ENCODE results near the gene HELB. TPM values are rescaled to one million over a fixed set of nuclear protein-coding genes. Genes with fewer than 3 reads are reported as not detected.

Gene HELB
- total RNA-seq, 6 experiments from 2014 or later: 1.5 to 4.2 (median 3.3) TPM

DNA sequence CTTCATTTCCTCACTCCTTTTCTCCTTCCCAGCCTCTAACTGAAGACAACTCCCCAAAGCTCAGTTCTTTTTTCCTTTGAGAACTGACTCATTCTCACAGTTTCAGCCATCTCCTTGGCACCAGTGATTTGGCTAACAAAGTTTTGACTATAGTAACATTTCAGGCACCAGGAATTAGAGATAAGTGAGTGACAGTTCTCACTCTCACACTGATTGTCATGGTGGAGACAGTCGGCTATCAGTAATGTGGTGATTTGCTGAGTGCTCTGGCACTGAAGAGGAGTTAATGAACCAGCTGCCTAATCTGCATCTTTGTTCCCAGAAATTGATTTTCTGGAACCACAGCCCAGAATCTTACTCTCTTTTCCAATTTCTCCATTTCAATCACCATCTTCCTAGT, 29.5 kb downstream of the HELB start:
- TF ChIP-seq, protein P1, sequence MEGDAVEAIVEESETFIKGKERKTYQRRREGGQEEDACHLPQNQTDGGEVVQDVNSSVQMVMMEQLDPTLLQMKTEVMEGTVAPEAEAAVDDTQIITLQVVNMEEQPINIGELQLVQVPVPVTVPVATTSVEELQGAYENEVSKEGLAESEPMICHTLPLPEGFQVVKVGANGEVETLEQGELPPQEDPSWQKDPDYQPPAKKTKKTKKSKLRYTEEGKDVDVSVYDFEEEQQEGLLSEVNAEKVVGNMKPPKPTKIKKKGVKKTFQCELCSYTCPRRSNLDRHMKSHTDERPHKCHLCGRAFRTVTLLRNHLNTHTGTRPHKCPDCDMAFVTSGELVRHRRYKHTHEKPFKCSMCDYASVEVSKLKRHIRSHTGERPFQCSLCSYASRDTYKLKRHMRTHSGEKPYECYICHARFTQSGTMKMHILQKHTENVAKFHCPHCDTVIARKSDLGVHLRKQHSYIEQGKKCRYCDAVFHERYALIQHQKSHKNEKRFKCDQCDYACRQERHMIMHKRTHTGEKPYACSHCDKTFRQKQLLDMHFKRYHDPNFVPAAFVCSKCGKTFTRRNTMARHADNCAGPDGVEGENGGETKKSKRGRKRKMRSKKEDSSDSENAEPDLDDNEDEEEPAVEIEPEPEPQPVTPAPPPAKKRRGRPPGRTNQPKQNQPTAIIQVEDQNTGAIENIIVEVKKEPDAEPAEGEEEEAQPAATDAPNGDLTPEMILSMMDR (IDR thresholded peaks at IDR 0.05): no peak
- 78% methylated on average over 1 of the region's 1 CpG for WGBS (ENCODE audit: insufficient coverage, low coverage, low lambda C conversion rate, missing lambda C conversion rate)
- ATAC-seq (no peak), DNase-seq (no peak)
- Histone ChIP-seq H3K36me3 (no peaks in the 10 kb centered on the region), H3K9me3 (no peaks in the 10 kb centered on the region), H3K4me3 (no peak overlapping the region), H3K27me3 (no peaks in the 10 kb centered on the region), H3K27ac (no peak overlapping the region), H3K4me1 (no peaks in the 10 kb centered on the region)
- intact Hi-C loops (cut with DNase I): no loop called here

DNA sequence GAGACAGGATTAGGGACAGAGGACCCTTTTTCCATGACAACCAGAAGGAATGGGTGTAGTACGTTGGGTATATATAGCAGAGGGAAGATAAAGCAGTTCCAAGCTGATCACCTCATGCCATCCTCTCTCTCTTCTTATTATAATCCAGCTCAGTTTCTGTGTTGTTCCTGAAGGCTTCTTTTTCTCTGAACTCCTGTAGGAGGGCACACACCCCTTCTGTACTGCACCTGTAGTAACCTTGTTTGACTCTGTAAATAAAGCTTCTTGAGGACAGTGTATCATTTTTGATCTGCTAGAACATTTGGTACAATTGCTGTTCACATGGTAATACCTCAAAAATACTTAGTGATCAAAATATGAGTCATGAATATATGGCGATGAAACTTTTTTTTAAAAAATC, 33.5 kb downstream of the HELB start:
- H3K27ac ChIP-seq: no peak overlapping the region
- H3K36me3 ChIP-seq: peaks cover 0 to 3% (median 1%) of the 10 kb centered on the region in 4 donors
- intact Hi-C loops (cut with DNase I): no loop called here
- ATAC-seq (no peak), DNase-seq (no peak)
- WGBS (ENCODE audit: insufficient coverage, low coverage, low lambda C conversion rate, missing lambda C conversion rate): 94% methylated on average over 2 of the region's 2 CpGs
- H3K4me1 ChIP-seq: no peaks in the 10 kb centered on the region
- no peak for TF ChIP-seq POLR2A (IDR thresholded peaks at IDR 0.05)
- TF ChIP-seq, protein P1 (IDR thresholded peaks at IDR 0.05): no peak
- no peaks in the 10 kb centered on the region for H3K9me3 ChIP-seq
- H3K4me3 ChIP-seq: no peak overlapping the region
- no peaks in the 10 kb centered on the region for H3K27me3 ChIP-seq

GRCh38 chr12:66337381-66338010, 35.2 kb downstream of the HELB start:
- intact Hi-C loops (cut with DNase I): no loop called here
- ATAC-seq: no peak
- WGBS (ENCODE audit: insufficient coverage, low coverage, low lambda C conversion rate, missing lambda C conversion rate): 95% methylated on average over 2 of the region's 2 CpGs
- Histone ChIP-seq H3K27me3 (no peaks in the 10 kb centered on the region), H3K36me3 (peaks cover 0 to 3% (median 1%) of the 10 kb centered on the region in 4 donors), H3K27ac (no peak overlapping the region), H3K4me3 (no peak overlapping the region), H3K4me1 (no peaks in the 10 kb centered on the region), H3K9me3 (no peaks in the 10 kb centered on the region)
- DNase-seq: no peak
- TF ChIP-seq, protein P1 (IDR thresholded peaks at IDR 0.05): no peak
- TF ChIP-seq POLR2A (IDR thresholded peaks at IDR 0.05): no peak

- H3K4me1 ChIP-seq: no peaks in the 10 kb centered on the region
- H3K27me3 ChIP-seq: no peaks in the 10 kb centered on the region
- no peak for DNase-seq
- TF ChIP-seq POLR2A (IDR thresholded peaks at IDR 0.05): no peak
- TF ChIP-seq, protein P1 (IDR thresholded peaks at IDR 0.05): no peak
- 87% methylated on average over 2 of the region's 2 CpGs for WGBS (ENCODE audit: insufficient coverage, low coverage, low lambda C conversion rate, missing lambda C conversion rate)
- H3K9me3 ChIP-seq: no peaks in the 10 kb centered on the region
- intact Hi-C loops (cut with DNase I): no loop called here
- no peak overlapping the region for H3K4me3 ChIP-seq
- H3K36me3 ChIP-seq: peaks cover 0 to 3% (median 1%) of the 10 kb centered on the region in 4 donors
- H3K27ac ChIP-seq: no peak overlapping the region
- no peak for ATAC-seq
These were observed 37.8 kb downstream of the HELB start for GRCh38 chr12:66340131-66340530.

Data from right lobe of liver (tissue), 6 donors.